CD4-positive, CD25-positive, alpha-beta regulatory T cell (primary cell): ENCODE data around the gene TET1. TPM values are rescaled to one million over a fixed set of nuclear protein-coding genes. Genes with fewer than 3 reads are reported as not detected.
"Not testable (repeated sequence)": the region's sequence is repeated elsewhere in the genome, so short reads cannot be mapped to it uniquely, and the experiment has no call there.

Source experiments
- ATAC-seq, 2 donors: fragments of 150-1000 bp; cut with Tn5 transposase; one replicate each; pipeline ENCODE4 v1.10.0; 2021; ENCODE audit warnings: low read depth in 2 of 2, moderate number of reproducible peaks in 2 of 2, moderate library complexity in 1 of 2
- DNase-seq, 3 donors: peaks; one replicate each; pipeline versions ENCODE4 v3.0.0 to v3.0.0-alpha.2; 2012 to 2022; ENCODE audit warnings: mixed read lengths in 1 of 3
- H3K27ac ChIP-seq: one replicate; pipeline ENCODE4 v1.7.0; 2013; ENCODE audit warnings: mild to moderate bottlenecking, low read length; ENCODE audit not compliant: insufficient read depth, poor library complexity, severe bottlenecking
- H3K27me3 ChIP-seq: one replicate; pipeline ENCODE4 v1.7.0; 2013; ENCODE audit warnings: low read length; ENCODE audit not compliant: control insufficient read depth, insufficient read depth
- H3K36me3 ChIP-seq: one replicate; pipeline ENCODE4 v1.7.0; 2013; ENCODE audit warnings: mild to moderate bottlenecking, low read length, moderate library complexity; ENCODE audit not compliant: control insufficient read depth, insufficient read depth
- H3K4me1 ChIP-seq: 2 replicates; pipeline ENCODE4 v1.7.0; 2013; ENCODE audit warnings: mild to moderate bottlenecking, low read length; ENCODE audit not compliant: insufficient read depth, control insufficient read depth, poor library complexity, severe bottlenecking
- H3K4me3 ChIP-seq: one replicate; pipeline ENCODE4 v1.7.0; 2013; ENCODE audit warnings: low read depth, mild to moderate bottlenecking, low read length, moderate library complexity
- H3K9me3 ChIP-seq, 2 experiments: 1 replicate in 1 of 2; 2 replicates in 1 of 2; pipeline ENCODE4 v1.7.0; 2013; ENCODE audit warnings: low read length in 2 of 2, mild to moderate bottlenecking in 1 of 2, moderate library complexity in 1 of 2; ENCODE audit not compliant: control insufficient read depth in 2 of 2
- H3K27ac Mint-ChIP-seq, 3 donors: one replicate each; pipeline ENCODE4 v1.8.0; 2020 to 2022; ENCODE audit warnings: mild to moderate bottlenecking in 3 of 3, mixed read lengths in 3 of 3, moderate library complexity in 2 of 3
- H3K27me3 Mint-ChIP-seq: one replicate; pipeline ENCODE4 v1.8.0; 2022; ENCODE audit warnings: mild to moderate bottlenecking, mixed read lengths
- H3K36me3 Mint-ChIP-seq: one replicate; pipeline ENCODE4 v1.8.0; 2020; ENCODE audit warnings: mixed read lengths
- H3K4me1 Mint-ChIP-seq, 4 donors: one replicate each; pipeline ENCODE4 v1.8.0; 2020 to 2022; ENCODE audit warnings: mixed read lengths in 4 of 4, mild to moderate bottlenecking in 1 of 4
- H3K4me3 Mint-ChIP-seq, 4 donors: one replicate each; pipeline ENCODE4 v1.8.0; 2020 to 2022; ENCODE audit warnings: mild to moderate bottlenecking in 4 of 4, mixed read lengths in 4 of 4, moderate library complexity in 3 of 4
- H3K9me3 Mint-ChIP-seq, 7 donors: one replicate each; pipeline ENCODE4 v1.8.0; 2020 to 2022; ENCODE audit warnings: mixed read lengths in 7 of 7, mild to moderate bottlenecking in 3 of 7, moderate library complexity in 2 of 7
- polyA plus RNA-seq, 4 donors: library from polyadenylated mRNA; unstranded; fragments of 300-500 nt; fragmentation: Illumina TruSeq; gene quantifications; one replicate each; pipeline ENCODE4 v1.2.3, GENCODE V29; 2021
- total RNA-seq: library from RNA; stranded (reverse); gene quantifications from one replicate; pipeline ENCODE4 v1.2.3, GENCODE V29; 2022

The TET1 gene
- total RNA-seq (4.3 TPM), polyA plus RNA-seq (1 to 10 TPM in 3 of 4 donors, under 1 TPM in 1; 0.95 to 1.9 (median 1.5) TPM)

DNA sequence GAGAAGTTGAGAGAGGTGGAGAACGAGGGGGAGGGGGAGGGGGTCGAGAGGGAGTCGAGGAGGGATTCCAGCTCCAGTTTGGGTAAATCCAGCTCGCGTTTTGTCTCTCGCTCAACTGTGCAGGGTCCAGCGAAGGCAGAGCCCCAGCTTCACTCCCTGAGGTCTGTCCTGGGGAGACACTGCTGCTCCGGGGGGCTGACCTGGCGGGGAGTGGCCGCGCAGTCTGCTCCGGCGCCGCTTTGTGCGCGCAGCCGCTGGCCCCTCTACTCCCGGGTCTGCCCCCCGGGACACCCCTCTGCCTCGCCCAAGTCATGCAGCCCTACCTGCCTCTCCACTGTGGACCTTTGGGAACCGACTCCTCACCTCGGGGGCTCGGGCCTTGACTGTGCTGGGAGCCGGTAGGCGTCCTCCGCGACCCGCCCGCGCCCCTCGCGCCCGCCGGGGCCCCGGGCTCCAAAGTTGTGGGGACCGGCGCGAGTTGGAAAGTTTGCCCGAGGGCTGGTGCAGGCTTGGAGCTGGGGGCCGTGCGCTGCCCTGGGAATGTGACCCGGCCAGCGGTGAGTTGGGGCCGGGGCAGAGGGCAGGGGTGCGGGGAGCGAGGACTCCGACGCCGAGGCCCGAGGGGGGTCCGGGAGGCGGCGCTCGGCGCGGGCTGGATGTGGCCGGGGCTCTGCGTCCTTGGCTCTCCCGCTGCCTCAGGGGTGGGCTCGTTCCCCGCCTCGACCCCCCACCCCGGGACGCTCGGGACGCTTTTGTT, at the start of gene TET1:
TET1 (plus strand) TSS at position 152 of the 757 bp plus-strand sequence. CDS start 12,002 bp downstream, outside the sequence.
- Histone ChIP-seq H3K36me3 (no peaks in the 10 kb centered on the region), H3K27me3 (peaks cover 19% of the 10 kb centered on the region), H3K27ac (no peak within 1 kb of the TSS), H3K4me1 (peaks cover 24% of the 10 kb centered on the region), H3K9me3 (no peaks in the 10 kb centered on the region), H3K4me3 (peak within 1 kb of the TSS; percentile 37)
- ATAC-seq = peak in 1 of 2 donors; percentile 12
- peak in 1 of 3 donors; percentile 7 for DNase-seq
- Mint-ChIP-seq H3K4me1 (peaks cover 0 to 31% (median 25%) of the 10 kb centered on the region in 4 donors), H3K27ac (no peak within 1 kb of the TSS), H3K27me3 (peaks cover 80% of the 10 kb centered on the region), H3K4me3 (peak within 1 kb of the TSS; percentile 62 to 87 (median 74)), H3K36me3 (peaks cover 3% of the 10 kb centered on the region), H3K9me3 (peaks cover 0 to 7% (median 0%) of the 10 kb centered on the region in 7 donors)

DNA sequence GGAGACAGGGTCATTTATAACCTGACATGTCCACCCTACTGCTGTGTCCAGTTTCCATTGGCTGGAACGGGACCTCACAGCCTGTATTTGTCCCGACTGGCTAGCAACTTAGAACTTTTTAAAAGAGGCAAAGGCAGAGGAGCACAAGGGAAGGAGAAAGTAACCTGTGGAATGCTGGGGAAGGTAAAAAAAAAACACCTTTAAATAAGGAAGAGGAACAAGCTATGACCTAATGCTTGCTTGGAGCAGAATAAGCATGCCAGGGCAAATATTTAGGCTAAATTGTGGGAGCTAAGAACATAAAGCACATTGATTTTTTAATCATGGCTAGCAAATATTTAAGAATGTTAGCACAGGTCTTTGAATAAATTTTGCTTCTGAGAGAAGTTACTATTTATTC, 43.9 kb upstream of the TET1 start:
- not testable (repeated sequence) for H3K4me1 ChIP-seq, DNase-seq, H3K4me3 ChIP-seq, H3K27me3 ChIP-seq, ATAC-seq, H3K4me3 Mint-ChIP-seq, H3K36me3 ChIP-seq, H3K9me3 ChIP-seq, H3K27ac ChIP-seq, H3K27me3 Mint-ChIP-seq, H3K9me3 Mint-ChIP-seq
- peak overlapping the region in 1 of 3 donors; percentile 55 for H3K27ac Mint-ChIP-seq
- H3K36me3 Mint-ChIP-seq = peaks cover 14% of the 10 kb centered on the region
- H3K4me1 Mint-ChIP-seq = peaks cover 0 to 15% (median 5%) of the 10 kb centered on the region in 4 donors

DNA sequence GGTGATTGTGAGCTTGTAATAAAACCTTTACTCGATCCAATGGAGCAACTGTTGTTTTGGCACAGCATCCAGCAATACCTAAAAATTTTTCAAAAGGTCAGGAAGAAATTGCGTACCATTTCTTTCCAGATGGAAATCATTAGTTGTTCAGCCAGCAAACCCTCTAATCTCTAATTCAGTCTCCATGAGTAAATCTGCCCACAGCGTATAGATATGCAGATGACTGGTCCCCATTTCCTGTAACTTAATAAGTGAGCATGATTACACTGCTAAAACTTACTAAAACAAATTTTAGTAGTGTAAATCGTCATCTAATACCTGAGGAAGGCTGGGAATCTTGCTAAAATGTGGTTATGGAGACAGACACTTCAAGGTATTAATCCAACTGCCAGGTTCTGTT, 43.4 kb upstream of the TET1 start:
- Histone ChIP-seq H3K27ac (no peak overlapping the region), H3K4me1 (no peaks in the 10 kb centered on the region), H3K9me3 (no peaks in the 10 kb centered on the region), H3K36me3 (peaks cover 9% of the 10 kb centered on the region), H3K4me3 (no peak overlapping the region), H3K27me3 (no peaks in the 10 kb centered on the region)
- H3K27me3 Mint-ChIP-seq = no peaks in the 10 kb centered on the region
- H3K36me3 Mint-ChIP-seq = peaks cover 10% of the 10 kb centered on the region
- ATAC-seq (no peak), DNase-seq (no peak)
- no peaks in the 10 kb centered on the region for H3K9me3 Mint-ChIP-seq
- H3K4me1 Mint-ChIP-seq = peaks cover 0 to 15% (median 5%) of the 10 kb centered on the region in 4 donors
- no peak overlapping the region for H3K27ac Mint-ChIP-seq
- no peak overlapping the region for H3K4me3 Mint-ChIP-seq

DNA sequence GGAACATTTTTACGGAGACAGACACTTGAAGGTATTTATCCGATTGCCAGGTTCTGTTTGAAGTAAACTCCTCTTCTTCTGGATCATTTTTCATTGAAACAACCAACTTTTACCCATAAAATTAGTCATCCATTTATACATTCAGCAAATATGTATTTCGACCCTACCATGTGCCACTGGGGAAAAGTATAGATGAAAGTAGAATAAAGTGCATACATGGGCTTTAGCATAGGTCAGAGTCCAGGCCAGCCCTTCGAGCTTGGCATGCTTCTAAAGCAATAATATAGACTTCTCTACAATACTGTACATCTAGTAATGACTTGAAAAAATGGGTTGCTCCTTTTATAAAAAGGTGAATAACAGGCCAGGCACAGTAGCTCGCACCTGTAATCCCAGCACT, 42.9 kb upstream of the TET1 start:
- no peaks in the 10 kb centered on the region for H3K9me3 ChIP-seq
- Mint-ChIP-seq H3K27me3 (no peaks in the 10 kb centered on the region), H3K9me3 (no peaks in the 10 kb centered on the region), H3K36me3 (peaks cover 10% of the 10 kb centered on the region), H3K4me3 (no peak overlapping the region), H3K27ac (peak overlapping the region in 1 of 3 donors; percentile 5), H3K4me1 (peaks cover 2 to 15% (median 6%) of the 10 kb centered on the region in 4 donors)
- DNase-seq (no peak), ATAC-seq (no peak)
- no peak overlapping the region for H3K4me3 ChIP-seq
- no peaks in the 10 kb centered on the region for H3K4me1 ChIP-seq
- no peaks in the 10 kb centered on the region for H3K27me3 ChIP-seq
- peaks cover 9% of the 10 kb centered on the region for H3K36me3 ChIP-seq
- H3K27ac ChIP-seq = no peak overlapping the region

DNA sequence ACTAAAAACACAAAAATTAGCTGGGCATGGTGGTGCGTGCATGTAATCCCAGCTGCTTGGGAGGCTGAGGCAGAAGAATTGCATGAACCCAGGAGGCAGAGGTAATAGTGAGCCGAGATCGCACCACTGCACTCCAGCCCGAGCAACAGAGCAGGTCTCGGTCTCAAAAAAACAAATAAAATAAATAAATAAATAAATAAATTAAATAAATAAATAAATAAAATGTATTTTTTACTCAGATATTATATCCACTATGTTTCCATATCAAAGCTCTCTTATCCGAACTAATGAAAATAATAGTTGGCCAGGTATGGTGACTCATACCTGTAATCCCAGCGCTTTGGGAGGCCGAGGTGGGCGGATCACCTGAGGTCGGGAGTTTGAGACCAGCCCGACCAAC, 41.5 kb upstream of the TET1 start:
- not testable (repeated sequence) for H3K36me3 ChIP-seq, H3K4me1 ChIP-seq, ATAC-seq, DNase-seq, H3K27ac Mint-ChIP-seq, H3K27me3 ChIP-seq, H3K27me3 Mint-ChIP-seq, H3K9me3 ChIP-seq, H3K4me3 Mint-ChIP-seq, H3K9me3 Mint-ChIP-seq, H3K4me3 ChIP-seq, H3K27ac ChIP-seq
- peaks cover 5 to 15% (median 9%) of the 10 kb centered on the region in 4 donors for H3K4me1 Mint-ChIP-seq
- H3K36me3 Mint-ChIP-seq = peaks cover 10% of the 10 kb centered on the region

DNA sequence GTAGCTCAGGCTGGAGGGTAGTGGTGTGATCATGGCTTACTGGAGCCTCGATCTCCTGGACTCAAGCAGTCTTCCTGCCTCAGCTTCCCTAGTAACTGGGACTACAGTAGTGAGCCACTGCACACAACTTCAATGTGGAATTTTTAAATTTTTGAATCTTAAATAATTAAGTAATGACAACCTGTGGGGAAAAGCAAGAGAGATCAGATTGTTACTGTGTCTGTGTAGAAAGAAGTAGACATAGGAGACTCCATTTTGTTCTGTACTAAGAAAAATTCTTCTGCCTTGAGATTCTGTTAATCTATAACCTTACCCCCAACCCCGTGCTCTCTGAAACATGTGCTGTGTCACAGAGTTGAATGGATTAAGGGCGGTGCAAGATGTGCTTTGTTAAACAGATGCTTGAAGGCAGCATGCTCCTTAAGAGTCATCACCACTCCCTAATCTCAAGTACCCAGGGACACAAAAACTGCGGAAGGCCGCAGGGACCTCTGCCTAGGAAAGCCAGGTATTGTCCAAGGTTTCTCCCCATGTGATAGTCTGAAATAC, 34.6 kb upstream of the TET1 start:
- ATAC-seq, DNase-seq, H3K27ac ChIP-seq, H3K36me3 ChIP-seq, H3K27me3 Mint-ChIP-seq, H3K4me3 ChIP-seq, H3K9me3 Mint-ChIP-seq, H3K36me3 Mint-ChIP-seq, H3K27me3 ChIP-seq, H3K9me3 ChIP-seq: not testable (repeated sequence)
- Mint-ChIP-seq H3K4me3 (peak overlapping the region in 1 of 4 donors; percentile 68), H3K4me1 (peaks cover 0 to 17% (median 9%) of the 10 kb centered on the region in 4 donors), H3K27ac (peak overlapping the region in 1 of 3 donors; percentile 31)
- H3K4me1 ChIP-seq = peaks cover 11% of the 10 kb centered on the region

DNA sequence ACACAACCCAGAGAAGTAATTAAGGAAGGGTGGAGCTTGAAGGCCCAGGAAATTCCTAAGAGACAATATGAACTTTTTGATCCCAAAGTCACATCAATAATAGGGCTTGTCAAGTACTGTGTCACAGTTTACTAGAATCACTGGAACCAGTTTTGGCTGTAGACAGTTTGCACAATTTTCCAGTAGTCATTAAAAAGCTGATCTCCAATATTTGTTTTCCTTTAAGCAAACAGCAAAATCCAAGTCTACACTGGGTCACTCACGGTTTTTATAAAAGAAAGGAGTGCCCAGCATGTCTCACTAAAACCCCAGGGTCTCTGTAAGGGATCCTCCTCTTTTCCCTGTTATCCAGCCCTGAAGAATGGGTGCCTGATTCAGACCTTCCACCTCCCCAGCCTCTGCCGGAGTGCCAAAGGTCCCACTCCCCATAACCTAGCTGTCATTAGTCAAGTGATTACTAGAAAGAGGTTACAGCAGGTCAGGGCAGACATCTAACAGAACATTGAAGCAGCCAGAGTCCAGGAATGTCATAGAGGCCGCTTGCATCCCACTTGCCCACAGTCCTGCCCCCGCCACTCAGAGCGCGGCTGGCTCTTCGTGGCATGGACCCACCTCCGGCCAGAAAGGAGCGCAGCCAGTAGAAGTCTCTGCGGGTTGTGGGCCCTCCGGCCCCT, 33.4 kb upstream of the TET1 start:
- DNase-seq (peak in 1 of 3 donors; percentile 3), ATAC-seq (peak in 1 of 2 donors; percentile 1)
- Mint-ChIP-seq H3K4me1 (peaks cover 0 to 17% (median 9%) of the 10 kb centered on the region in 4 donors), H3K36me3 (no peaks in the 10 kb centered on the region), H3K27me3 (no peaks in the 10 kb centered on the region), H3K9me3 (no peaks in the 10 kb centered on the region), H3K4me3 (peak overlapping the region; percentile 91 to 94 (median 93)), H3K27ac (peak overlapping the region; percentile 93 to 98 (median 95))
- peak overlapping the region; percentile 88 for H3K27ac ChIP-seq
- H3K4me3 ChIP-seq = peak overlapping the region; percentile 88
- no peaks in the 10 kb centered on the region for H3K9me3 ChIP-seq
- no peaks in the 10 kb centered on the region for H3K27me3 ChIP-seq
- peaks cover 11% of the 10 kb centered on the region for H3K4me1 ChIP-seq
- no peaks in the 10 kb centered on the region for H3K36me3 ChIP-seq
